Muscle of leg (tissue), 11 donors: ENCODE measurements around the gene RPL7A. TPM values are rescaled to one million over a fixed set of nuclear protein-coding genes. Genes with fewer than 3 reads are reported as not detected.
"Not testable (repeated sequence)": the region's sequence is repeated elsewhere in the genome, so short reads cannot be mapped to it uniquely, and the experiment has no call there.

Experiments used
- DNase-seq: peaks from one replicate; pipeline ENCODE4 v3.0.0; 2013
- H3K27ac ChIP-seq: one replicate; pipeline ENCODE4 v1.5.1; 2013; ENCODE audit warnings: mild to moderate bottlenecking, low read length, control low read depth
- H3K27me3 ChIP-seq: one replicate; pipeline ENCODE4 v1.6.1; 2013; ENCODE audit warnings: low read length; ENCODE audit not compliant: control insufficient read depth, insufficient read depth
- H3K36me3 ChIP-seq: one replicate; pipeline ENCODE4 v1.6.1; 2013; ENCODE audit warnings: low read length; ENCODE audit not compliant: control insufficient read depth, insufficient read depth
- H3K4me1 ChIP-seq: one replicate; pipeline ENCODE4 v1.6.1; 2013; ENCODE audit warnings: low read length; ENCODE audit not compliant: control insufficient read depth, insufficient read depth
- H3K4me3 ChIP-seq: one replicate; pipeline ENCODE4 v1.5.1; 2013; ENCODE audit warnings: low read length, control low read depth
- H3K9me3 ChIP-seq: replicated peaks from 2 replicates; pipeline ENCODE4 v1.6.1; 2013; ENCODE audit warnings: low read depth, low read length; ENCODE audit not compliant: control insufficient read depth
- WGBS: methylation state at CpG from one replicate; pipeline ENCODE4 v1.1.5; 2013; ENCODE audit warnings: missing lambda C conversion rate; ENCODE audit not compliant: insufficient coverage; 5-methylcytosine and 5-hydroxymethylcytosine counted together
- polyA plus RNA-seq, 8 donors: library from polyadenylated mRNA; unstranded; fragments of 120-200 nt; gene quantifications; one replicate each; pipeline versions ENCODE4 v1.2.1 to v1.2.3, GENCODE V29; 2013; ENCODE audit warnings: inconsistent platforms in 1 of 8, low replicate concordance in 1 of 8; ENCODE audit not compliant: insufficient read length in 8 of 8, insufficient read depth in 1 of 8
- total RNA-seq: library from RNA; stranded (reverse); fragments of 120-200 nt; gene quantifications from one replicate; pipeline ENCODE4 v1.2.4, GENCODE V29; 2013

RPL7A gene
- total and polyA plus RNA-seq, 9 donors = 2,283 to 2,995 (median 2,677) TPM

DNA sequence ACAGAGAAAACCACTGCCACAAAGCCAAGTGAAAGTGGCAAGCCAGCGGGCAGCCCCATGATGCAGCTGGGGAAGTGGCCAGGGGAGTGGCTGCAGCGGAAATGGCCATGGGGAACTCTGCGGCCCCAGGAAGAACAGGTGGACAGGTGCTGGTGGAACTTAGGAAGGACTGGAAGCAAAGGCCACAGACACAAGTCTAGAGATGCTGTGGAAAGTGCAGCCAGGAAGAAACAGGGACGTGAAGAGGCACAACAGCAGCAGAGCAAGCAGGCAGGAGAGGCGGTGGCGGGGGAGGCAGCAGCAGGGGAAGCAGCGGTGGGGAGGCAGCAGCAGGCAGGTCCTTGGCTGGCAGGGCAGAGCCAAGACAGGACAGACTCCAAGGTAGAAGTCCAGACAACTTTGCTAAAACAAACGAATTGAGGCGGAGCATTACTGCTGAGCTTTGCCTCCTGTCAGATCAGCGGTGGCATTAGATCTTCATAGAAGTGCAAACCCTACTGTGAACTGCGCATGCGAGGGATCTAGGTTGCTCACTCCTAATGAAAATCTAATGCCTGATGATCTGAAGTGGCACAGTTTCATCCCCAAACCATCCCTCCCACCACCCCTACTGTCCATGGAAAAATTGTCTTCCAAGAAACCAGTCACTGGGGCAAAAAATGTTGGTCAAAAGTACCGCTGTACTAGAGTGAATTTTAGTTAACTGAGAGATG, 23.9 kb upstream of the RPL7A start:
- no peak for DNase-seq
- Histone ChIP-seq H3K27ac (no peak overlapping the region), H3K27me3 (no peaks in the 10 kb centered on the region), H3K36me3 (peaks cover 3% of the 10 kb centered on the region), H3K4me1 (no peaks in the 10 kb centered on the region), H3K4me3 (no peak overlapping the region), H3K9me3 (no peaks in the 10 kb centered on the region)
- 94% methylated on average over 12 of the region's 13 CpGs for WGBS

DNA sequence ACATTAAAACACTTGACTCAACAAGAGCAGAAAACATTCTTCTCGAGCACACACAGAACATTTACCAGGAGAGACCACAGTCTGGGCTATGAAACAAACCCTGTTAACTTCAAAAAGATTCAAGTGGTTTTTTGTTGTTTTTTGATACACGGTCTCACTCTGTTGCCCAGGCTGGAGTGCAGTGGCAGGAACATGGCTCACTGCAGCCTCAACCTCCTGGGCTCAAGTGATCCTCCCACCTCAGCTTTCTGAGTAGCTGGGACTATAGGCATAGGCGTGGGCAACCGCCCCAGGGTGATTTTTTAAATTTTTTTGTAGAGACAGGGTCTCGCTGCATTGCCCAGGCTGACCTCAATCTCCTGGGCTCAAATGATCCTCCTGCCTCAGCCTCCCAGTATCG, 21.0 kb upstream of the RPL7A start:
- not testable (repeated sequence) for H3K4me1 ChIP-seq

GRCh38 chr9:133327834-133328484, 20.1 kb upstream of the RPL7A start:
- Histone ChIP-seq H3K4me3 (no peak overlapping the region), H3K9me3 (no peaks in the 10 kb centered on the region), H3K27me3 (no peaks in the 10 kb centered on the region), H3K36me3 (peaks cover 31% of the 10 kb centered on the region), H3K4me1 (no peaks in the 10 kb centered on the region), H3K27ac (no peak overlapping the region)
- no peak for DNase-seq
- WGBS = 91% methylated on average over 9 of the region's 10 CpGs

More for the DNA sequence above, 21.0 kb upstream of the RPL7A start:
- peaks cover 21% of the 10 kb centered on the region for H3K36me3 ChIP-seq
- 80% methylated on average over 1 of the region's 6 CpGs for WGBS
- H3K9me3 ChIP-seq, H3K27ac ChIP-seq, H3K27me3 ChIP-seq, H3K4me3 ChIP-seq, DNase-seq: not testable (repeated sequence)

- not testable (repeated sequence) for DNase-seq, H3K9me3 ChIP-seq, H3K27ac ChIP-seq, H3K27me3 ChIP-seq, H3K4me1 ChIP-seq, H3K4me3 ChIP-seq
- 19% methylated on average over 7 of the region's 21 CpGs for WGBS
- peaks cover 47% of the 10 kb centered on the region for H3K36me3 ChIP-seq
Observed at GRCh38 chr9:133329306-133330156, 18.5 kb upstream of the RPL7A start.

GRCh38 chr9:133331221-133331620, 16.8 kb upstream of the RPL7A start:
- no peaks in the 10 kb centered on the region for H3K27me3 ChIP-seq
- 87% methylated on average over 17 of the region's 19 CpGs for WGBS
- no peak overlapping the region for H3K27ac ChIP-seq
- no peaks in the 10 kb centered on the region for H3K9me3 ChIP-seq
- H3K36me3 ChIP-seq = peaks cover 50% of the 10 kb centered on the region
- no peak for DNase-seq
- no peak overlapping the region for H3K4me3 ChIP-seq
- peaks cover 10% of the 10 kb centered on the region for H3K4me1 ChIP-seq

- WGBS = 95% methylated on average over 57 of the region's 57 CpGs
- DNase-seq = no peak
- no peaks in the 10 kb centered on the region for H3K9me3 ChIP-seq
- no peak overlapping the region for H3K4me3 ChIP-seq
- no peaks in the 10 kb centered on the region for H3K27me3 ChIP-seq
- H3K36me3 ChIP-seq = peaks cover 50% of the 10 kb centered on the region
- peaks cover 16% of the 10 kb centered on the region for H3K4me1 ChIP-seq
- no peak overlapping the region for H3K27ac ChIP-seq
Observed at GRCh38 chr9:133331641-133332380, 16.2 kb upstream of the RPL7A start.

- 88% methylated on average over 16 of the region's 20 CpGs for WGBS
Observed at GRCh38 chr9:133332381-133332730, 15.7 kb upstream of the RPL7A start.

DNA sequence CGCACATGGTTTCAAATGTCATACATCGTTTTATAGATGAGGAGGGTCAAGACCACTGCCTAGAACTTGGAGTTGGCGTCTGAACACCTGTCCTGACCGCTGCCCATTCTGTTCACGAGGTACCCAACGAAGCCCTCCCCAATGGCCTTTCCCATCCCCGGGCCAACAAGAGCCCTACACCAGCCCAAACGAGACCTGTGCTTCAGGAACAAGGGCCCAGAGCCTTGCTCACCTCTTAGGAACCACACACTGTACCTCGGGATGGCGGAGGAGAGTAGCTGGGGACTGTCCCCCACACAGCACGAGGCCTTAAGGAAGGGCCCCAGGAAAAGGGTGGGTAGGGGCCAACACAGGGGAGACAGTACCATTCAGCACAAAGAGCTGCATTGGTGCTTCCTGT, 15.0 kb upstream of the RPL7A start:
- peaks cover 16% of the 10 kb centered on the region for H3K4me1 ChIP-seq
- no peaks in the 10 kb centered on the region for H3K27me3 ChIP-seq
- DNase-seq = no peak
- no peak overlapping the region for H3K27ac ChIP-seq
- H3K36me3 ChIP-seq = peaks cover 52% of the 10 kb centered on the region
- H3K4me3 ChIP-seq = no peak overlapping the region
- no peaks in the 10 kb centered on the region for H3K9me3 ChIP-seq
- 89% methylated on average over 6 of the region's 11 CpGs for WGBS

More at GRCh38 chr9:133332381-133332730, 15.7 kb upstream of the RPL7A start:
- H3K27ac ChIP-seq = no peak overlapping the region
- peaks cover 16% of the 10 kb centered on the region for H3K4me1 ChIP-seq
- no peak for DNase-seq
- peaks cover 50% of the 10 kb centered on the region for H3K36me3 ChIP-seq
- no peaks in the 10 kb centered on the region for H3K27me3 ChIP-seq
- no peak overlapping the region for H3K4me3 ChIP-seq
- no peaks in the 10 kb centered on the region for H3K9me3 ChIP-seq

- Histone ChIP-seq H3K4me3 (no peak overlapping the region), H3K4me1 (peaks cover 16% of the 10 kb centered on the region), H3K27me3 (no peaks in the 10 kb centered on the region), H3K27ac (no peak overlapping the region), H3K36me3 (peaks cover 51% of the 10 kb centered on the region), H3K9me3 (no peaks in the 10 kb centered on the region)
- WGBS = 86% methylated on average over 10 of the region's 10 CpGs
- DNase-seq = no peak
Observed at GRCh38 chr9:133333566-133333965, 14.5 kb upstream of the RPL7A start.
